ENCODE results near the gene EIF4H.

GRCh38 chr7:74202841-74203556 is 28.8 kb downstream of the EIF4H start:
- TF ChIP-seq, protein P1, sequence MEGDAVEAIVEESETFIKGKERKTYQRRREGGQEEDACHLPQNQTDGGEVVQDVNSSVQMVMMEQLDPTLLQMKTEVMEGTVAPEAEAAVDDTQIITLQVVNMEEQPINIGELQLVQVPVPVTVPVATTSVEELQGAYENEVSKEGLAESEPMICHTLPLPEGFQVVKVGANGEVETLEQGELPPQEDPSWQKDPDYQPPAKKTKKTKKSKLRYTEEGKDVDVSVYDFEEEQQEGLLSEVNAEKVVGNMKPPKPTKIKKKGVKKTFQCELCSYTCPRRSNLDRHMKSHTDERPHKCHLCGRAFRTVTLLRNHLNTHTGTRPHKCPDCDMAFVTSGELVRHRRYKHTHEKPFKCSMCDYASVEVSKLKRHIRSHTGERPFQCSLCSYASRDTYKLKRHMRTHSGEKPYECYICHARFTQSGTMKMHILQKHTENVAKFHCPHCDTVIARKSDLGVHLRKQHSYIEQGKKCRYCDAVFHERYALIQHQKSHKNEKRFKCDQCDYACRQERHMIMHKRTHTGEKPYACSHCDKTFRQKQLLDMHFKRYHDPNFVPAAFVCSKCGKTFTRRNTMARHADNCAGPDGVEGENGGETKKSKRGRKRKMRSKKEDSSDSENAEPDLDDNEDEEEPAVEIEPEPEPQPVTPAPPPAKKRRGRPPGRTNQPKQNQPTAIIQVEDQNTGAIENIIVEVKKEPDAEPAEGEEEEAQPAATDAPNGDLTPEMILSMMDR (IDR thresholded peaks at IDR 0.05), result peak; percentile 40 to 63 (median 52)
- TF ChIP-seq POLR2A (IDR thresholded peaks at IDR 0.05), result no peak
- TF ChIP-seq POLR2AphosphoS5 (IDR thresholded peaks at IDR 0.05), result no peak
- no peak for TF ChIP-seq EP300 (IDR thresholded peaks at IDR 0.05; ENCODE audit: low read depth)

Data from transverse colon (tissue), 4 donors.